Kidney (tissue), 22 donors: ENCODE results near the gene POFUT1. TPM values are rescaled to one million over a fixed set of nuclear protein-coding genes. Genes with fewer than 3 reads are reported as not detected.

ENCODE experiments used
- DNase-seq, 5 donors: peaks; one replicate each; pipeline ENCODE4 v3.0.0-alpha.2; 2013 to 2020
- FAIRE-seq: peaks from 2 replicates; lab custom pipeline; 2012; peaks lifted over from hg19 to GRCh38; lab: Jason Lieb, UNC
- H3K27ac ChIP-seq, 2 donors: one replicate each; pipeline ENCODE4 v1.7.0; 2013; ENCODE audit warnings: low read depth in 2 of 2, low read length in 2 of 2, inconsistent platforms in 1 of 2
- H3K27me3 ChIP-seq: one replicate; pipeline ENCODE4 v1.7.1; 2013; ENCODE audit warnings: low read length, inconsistent platforms; ENCODE audit not compliant: control insufficient read depth, insufficient read depth
- H3K36me3 ChIP-seq, 3 donors: one replicate each; pipeline versions ENCODE4 v1.7.0 to v1.7.1; 2013; ENCODE audit warnings: low read length in 3 of 3, control low read depth in 1 of 3, inconsistent platforms in 1 of 3; ENCODE audit not compliant: insufficient read depth in 3 of 3, control insufficient read depth in 2 of 3
- H3K4me1 ChIP-seq, 3 donors: one replicate each; pipeline versions ENCODE4 v1.7.0 to v1.7.1; 2013; ENCODE audit warnings: low read length in 3 of 3, inconsistent platforms in 1 of 3, low read depth in 1 of 3; ENCODE audit not compliant: control insufficient read depth in 2 of 3, insufficient read depth in 2 of 3
- H3K4me3 ChIP-seq, 3 donors: one replicate each; pipeline versions ENCODE4 v1.7.0 to v1.8.1; 2013; ENCODE audit warnings: low read length in 3 of 3, control low read depth in 1 of 3, inconsistent platforms in 1 of 3
- H3K9ac ChIP-seq, 3 donors: one replicate each; pipeline versions ENCODE4 v1.7.0 to v1.7.1; 2013; ENCODE audit warnings: low read length in 3 of 3, control low read depth in 1 of 3, inconsistent platforms in 1 of 3
- H3K9me3 ChIP-seq, 3 donors: one replicate each; pipeline versions ENCODE4 v1.7.0 to v1.7.1; 2013; ENCODE audit warnings: low read length in 3 of 3, control low read depth in 1 of 3, inconsistent platforms in 1 of 3; ENCODE audit not compliant: control insufficient read depth in 2 of 3, insufficient read depth in 1 of 3
- CTCF ChIP-seq: IDR thresholded peaks from 3 replicates; pipeline ENCODE4 v1.5.1; 2012; ENCODE audit warnings: mild to moderate bottlenecking, moderate library complexity, borderline replicate concordance; ENCODE audit not compliant: insufficient read depth; ENCODE audit errors: extremely low read depth
- intact Hi-C: fragments of 100-400 bp; cut with DNase I; formaldehyde crosslinking; loops from one replicate; pipeline ENCODE4 v1.11.1; 2022
- long read RNA-seq, 10 donors: library from polyadenylated mRNA in 1 of 10; unstranded in 1 of 10; transcript quantifications; one replicate each; pipeline ENCODE4 v2.0.0 and lab custom pipeline, GENCODE V29; 2021 to 2026
- polyA plus RNA-seq: library from polyadenylated mRNA; stranded (reverse); fragments of 350-450 nt; fragmentation: Illumina TruSeq; extraction: RNeasy Lipid Tissue Mini Kit (QIAGEN cat#74804); gene quantifications from one replicate; pipeline ENCODE4 v1.2.3, GENCODE V29; 2014; ENCODE audit warnings: low read depth, low replicate concordance; ENCODE audit not compliant: insufficient read depth
- total RNA-seq: library from RNA; stranded (reverse); fragmentation: NEBNext Ultra II Directional; extraction: Animal tissue kit (Norgen Biotek cat#: 25700); gene quantifications from one replicate; pipeline ENCODE4 v1.2.1, GENCODE V29; 2021
- donor health status: control.
- donor health status: control.
- donor health status: control.
- donor health status: control.
- donor health status: control.
- donor health status: DM: yes; HTN: yes; CAD: no.
- donor health status: Normal renal cell carcinoma (clear cell type).

The POFUT1 gene
- total RNA-seq (36.7 TPM), polyA plus RNA-seq (16.7 TPM)
- long read RNA-seq, donor 1, full-length matches to known transcripts, result 8 of 8 reads
- long read RNA-seq, donor 1, partial matches to known transcripts, result 0 of 8 reads
- long read RNA-seq, donor 1, other reads (novel, unspliced or antisense), result 0 of 8 reads
- long read RNA-seq, donor 2, full-length matches to known transcripts, result 6 of 6 reads
- long read RNA-seq, donor 2, partial matches to known transcripts, result 0 of 6 reads
- long read RNA-seq, donor 2, other reads (novel, unspliced or antisense), result 0 of 6 reads
- long read RNA-seq, donor 3, full-length matches to known transcripts, result 5 of 5 reads
- long read RNA-seq, donor 3, partial matches to known transcripts, result 0 of 5 reads
- long read RNA-seq, donor 3, other reads (novel, unspliced or antisense), result 0 of 5 reads
- long read RNA-seq, donor 4, full-length matches to known transcripts, result 7 of 7 reads
- long read RNA-seq, donor 4, partial matches to known transcripts, result 0 of 7 reads
- long read RNA-seq, donor 4, other reads (novel, unspliced or antisense), result 0 of 7 reads
- long read RNA-seq, donor 5, full-length matches to known transcripts, result 1 of 1 reads
- long read RNA-seq, donor 5, partial matches to known transcripts, result 0 of 1 reads
- long read RNA-seq, donor 5, other reads (novel, unspliced or antisense), result 0 of 1 reads
- long read RNA-seq, donor 6, result 0 reads
- long read RNA-seq, donor 7, full-length matches to known transcripts, result 20 of 24 reads
- long read RNA-seq, donor 7, partial matches to known transcripts, result 1 of 24 reads
- long read RNA-seq, donor 7, other reads (novel, unspliced or antisense), result 3 of 24 reads
- long read RNA-seq, donor 8, full-length matches to known transcripts, result 8 of 8 reads
- long read RNA-seq, donor 8, partial matches to known transcripts, result 0 of 8 reads
- long read RNA-seq, donor 8, other reads (novel, unspliced or antisense), result 0 of 8 reads
- long read RNA-seq, donor 9, full-length matches to known transcripts, result 4 of 4 reads
- long read RNA-seq, donor 9, partial matches to known transcripts, result 0 of 4 reads
- long read RNA-seq, donor 9, other reads (novel, unspliced or antisense), result 0 of 4 reads
- long read RNA-seq, donor 10, full-length matches to known transcripts, result 6 of 6 reads
- long read RNA-seq, donor 10, partial matches to known transcripts, result 0 of 6 reads
- long read RNA-seq, donor 10, other reads (novel, unspliced or antisense), result 0 of 6 reads

DNA sequence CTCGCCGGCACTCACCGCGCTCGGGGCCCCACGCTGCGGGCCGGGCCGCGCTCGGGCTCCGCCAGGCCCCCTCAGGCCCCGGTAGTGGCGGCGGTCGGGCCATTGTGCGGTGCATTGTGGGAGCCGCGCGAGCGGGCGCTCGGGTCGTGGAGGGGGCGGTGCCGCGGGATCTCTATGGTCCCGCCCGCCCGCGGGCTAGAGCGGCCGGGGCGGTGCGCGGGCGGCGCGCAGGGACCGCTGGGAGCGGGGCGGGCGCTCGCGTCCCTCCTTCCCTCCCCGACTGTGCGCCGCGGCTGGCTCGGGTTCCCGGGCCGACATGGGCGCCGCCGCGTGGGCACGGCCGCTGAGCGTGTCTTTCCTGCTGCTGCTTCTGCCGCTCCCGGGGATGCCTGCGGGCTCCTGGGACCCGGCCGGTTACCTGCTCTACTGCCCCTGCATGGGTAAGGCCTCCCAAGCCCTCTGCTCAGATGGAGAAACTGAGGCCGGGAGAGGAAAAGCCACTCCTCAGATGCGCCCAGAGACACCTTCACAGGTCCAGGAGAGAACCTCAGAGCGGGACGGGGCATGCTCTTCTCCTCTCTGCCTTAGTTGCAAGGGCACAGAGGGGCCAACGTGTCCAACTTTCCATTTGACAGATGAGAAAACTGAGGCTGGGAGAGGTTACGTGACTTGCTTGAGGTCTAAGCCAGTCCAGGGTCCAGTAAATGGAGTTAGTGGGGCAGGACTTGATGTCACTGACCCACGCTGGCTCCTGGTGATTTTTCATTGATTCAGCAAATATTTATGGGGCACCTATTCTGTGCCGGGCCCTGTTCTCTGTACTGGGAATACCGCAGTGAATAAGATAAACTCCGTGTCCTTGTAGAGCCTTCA lies at the start of gene POFUT1, which contains the start of gene PLAGL2:
POFUT1 (plus strand) TSS at position 255 of the 873 bp plus-strand sequence; CDS start at position 317, 62 bp downstream.
PLAGL2 (minus strand) TSS at position 118 of the 873 bp plus-strand sequence. CDS start 5,565 bp downstream, outside the sequence.
- Histone ChIP-seq H3K4me1 (peaks cover 0 to 50% (median 43%) of the 10 kb centered on the region in 3 donors), H3K27me3 (no peaks in the 10 kb centered on the region), H3K36me3 (peaks cover 0 to 11% (median 0%) of the 10 kb centered on the region in 3 donors), H3K4me3 (peak within 1 kb of the TSS; percentile 95 to 99 (median 98)), H3K9ac (peak within 1 kb of the TSS; percentile 89 to 99 (median 96)), H3K9me3 (no peaks in the 10 kb centered on the region), H3K27ac (peak within 1 kb of the TSS; percentile 78 to 90)
- peak; percentile 18 for TF ChIP-seq CTCF
- DNase-seq (peak; percentile 88 to 96 (median 94)), FAIRE-seq (no peak)
- intact Hi-C loops, result no loop called here

- no peak overlapping the region for H3K27ac ChIP-seq
- peaks cover 0 to 10% (median 0%) of the 10 kb centered on the region in 3 donors for H3K4me1 ChIP-seq
- TF ChIP-seq CTCF, result no peak
- H3K36me3 ChIP-seq, result peaks cover 11 to 54% (median 23%) of the 10 kb centered on the region in 3 donors
- H3K9ac ChIP-seq, result no peak overlapping the region
- no peaks in the 10 kb centered on the region for H3K27me3 ChIP-seq
- FAIRE-seq (no peak), DNase-seq (no peak)
- intact Hi-C loops, result no loop called here
- H3K4me3 ChIP-seq, result no peak overlapping the region
- H3K9me3 ChIP-seq, result no peaks in the 10 kb centered on the region
Observed at GRCh38 chr20:32158351-32158750, 49.3 kb upstream of the POFUT1 start.
